DMS153 treated with DMSO at 0.1 percent for 48 hours (cell line): ENCODE results near the gene CMPK1.

Source experiments
- DNase-seq: peaks from one replicate; lab custom pipeline; 2025; ENCODE audit not compliant: unreplicated experiment; lab: John Stamatoyannopoulos, UW

The CMPK1 gene

DNA sequence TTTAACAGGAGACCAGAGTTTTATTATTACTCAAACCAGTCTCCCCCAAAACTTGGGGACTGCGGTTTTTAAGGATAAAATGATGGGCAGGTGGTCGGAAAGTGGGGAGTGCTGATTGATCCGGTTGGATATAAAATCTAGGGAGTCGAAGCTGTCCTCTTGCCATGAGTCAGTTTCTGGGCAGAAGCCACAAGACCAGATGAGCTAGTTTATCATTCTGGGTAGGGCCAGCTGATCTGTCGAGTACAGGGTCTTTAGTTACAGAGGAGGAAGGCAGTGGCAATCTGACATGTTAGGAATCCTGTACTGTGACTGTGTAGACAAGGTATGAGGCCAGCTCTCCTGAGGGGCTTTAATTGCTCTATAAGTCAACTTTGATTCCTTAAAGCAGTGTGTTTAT lies 59.6 kb downstream of the CMPK1 start:
- no peak for DNase-seq

GRCh38 chr1:47395433-47395832 lies 61.8 kb downstream of the CMPK1 start:
- no peak for DNase-seq

DNA sequence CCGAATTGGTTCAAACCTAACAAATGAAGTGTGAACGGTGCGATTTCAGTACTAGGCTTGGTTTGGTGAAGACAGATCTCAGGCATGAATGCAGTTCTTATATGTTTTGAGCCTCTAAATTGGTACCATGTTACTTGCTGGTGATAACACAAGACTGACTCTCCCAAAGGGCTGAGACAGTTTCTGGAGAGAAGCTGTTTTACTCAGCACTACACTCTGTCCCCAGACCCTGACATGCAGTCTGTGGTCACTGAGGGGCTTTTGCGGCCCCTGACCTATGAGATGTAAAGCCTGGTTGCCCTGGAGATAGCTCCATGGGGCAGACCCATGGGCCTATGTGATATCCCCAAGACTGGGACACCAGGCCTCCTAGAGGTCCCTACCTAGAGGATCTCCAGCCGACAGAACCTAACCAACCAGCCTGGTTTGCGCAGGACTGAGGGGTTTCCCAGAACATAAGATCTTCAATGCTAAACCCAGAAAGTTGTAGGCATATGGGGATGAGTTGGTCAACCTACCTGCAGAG lies 63.1 kb downstream of the CMPK1 start:
- DNase-seq, result no peak

DNA sequence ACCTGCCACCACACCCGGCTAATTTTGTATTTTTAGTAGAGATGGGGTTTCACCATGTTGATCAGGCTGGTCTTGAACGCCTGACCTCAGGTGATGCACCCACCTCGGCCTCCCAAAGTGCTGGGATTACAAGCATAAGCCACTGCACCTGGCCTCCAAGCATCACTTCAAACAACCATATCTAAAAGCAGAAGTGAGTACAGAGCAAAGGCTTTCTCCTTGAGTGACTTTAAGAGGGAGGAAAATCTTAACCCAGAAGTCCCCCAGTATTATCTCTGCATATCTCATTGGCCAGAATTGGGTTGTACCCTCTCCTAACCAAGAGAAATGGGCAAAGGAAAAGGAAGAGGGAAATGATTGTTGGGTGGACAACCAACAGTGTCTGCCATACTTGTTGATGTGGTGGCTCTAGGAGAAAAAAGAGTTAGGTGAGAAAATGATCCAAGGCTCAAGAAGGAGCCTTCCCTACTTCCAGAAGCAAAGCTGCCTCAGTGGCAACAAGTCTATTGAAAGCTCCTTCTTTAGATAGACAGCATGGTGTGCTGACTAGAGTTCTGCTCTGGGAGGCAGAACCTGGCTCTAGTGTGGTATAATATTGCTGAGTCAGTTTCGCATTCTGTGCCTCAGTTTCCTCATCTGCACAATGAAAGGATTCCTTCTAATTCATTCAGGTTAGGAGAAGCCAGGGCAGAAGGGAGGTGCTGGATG lies 65.7 kb downstream of the CMPK1 start:
- no peak for DNase-seq

GRCh38 chr1:47399846-47400155 lies 66.2 kb downstream of the CMPK1 start:
- DNase-seq, result no peak

DNA sequence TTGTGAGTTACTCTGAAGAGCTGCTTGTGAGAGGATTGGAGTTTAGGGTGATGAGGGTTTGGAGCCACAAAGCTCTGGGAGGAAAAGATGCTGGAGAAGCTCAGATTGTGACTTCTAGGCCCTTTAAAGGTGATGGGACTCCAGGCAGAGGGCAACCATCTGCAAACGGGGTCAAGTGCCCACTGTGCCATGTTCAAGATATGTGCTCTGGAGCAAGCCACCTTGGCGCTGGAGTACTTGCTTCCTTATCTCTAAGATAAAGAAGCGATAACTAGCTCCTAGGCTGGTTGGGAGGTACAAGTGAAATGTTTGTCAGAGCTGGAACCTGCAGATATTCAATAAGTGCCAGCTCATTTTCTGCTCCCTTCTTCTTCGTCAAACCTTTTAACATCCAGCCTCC lies 68.2 kb downstream of the CMPK1 start:
- DNase-seq, result no peak

- no peak for DNase-seq
Observed at GRCh38 chr1:47402591-47402990, 69.0 kb downstream of the CMPK1 start.

GRCh38 chr1:47403321-47403910 lies 69.8 kb downstream of the CMPK1 start:
- DNase-seq, result no peak

DNA sequence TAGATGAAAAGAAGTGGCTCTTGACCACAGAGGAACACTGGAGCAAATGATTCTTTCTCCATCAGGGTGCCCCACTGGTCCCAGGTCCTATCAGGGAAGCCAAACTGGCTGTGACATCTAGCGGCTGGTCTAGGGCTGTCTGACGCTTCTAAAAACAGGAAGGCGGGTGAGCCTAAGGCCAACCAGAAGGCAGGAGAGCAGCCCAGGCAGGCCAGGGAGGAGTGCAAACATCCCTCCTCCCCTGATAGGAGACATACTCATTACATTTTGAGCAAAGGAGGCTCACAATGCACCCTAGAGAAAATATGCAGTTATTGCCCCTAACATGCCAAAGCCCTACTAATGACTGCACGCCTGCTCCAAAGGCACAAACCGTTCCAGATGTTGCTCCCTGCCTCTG lies 72.1 kb downstream of the CMPK1 start:
- no peak for DNase-seq

- no peak for DNase-seq
Observed at GRCh38 chr1:47406966-47407365, 73.4 kb downstream of the CMPK1 start.

GRCh38 chr1:47407481-47407880 lies 73.9 kb downstream of the CMPK1 start:
- DNase-seq, result no peak

DNA sequence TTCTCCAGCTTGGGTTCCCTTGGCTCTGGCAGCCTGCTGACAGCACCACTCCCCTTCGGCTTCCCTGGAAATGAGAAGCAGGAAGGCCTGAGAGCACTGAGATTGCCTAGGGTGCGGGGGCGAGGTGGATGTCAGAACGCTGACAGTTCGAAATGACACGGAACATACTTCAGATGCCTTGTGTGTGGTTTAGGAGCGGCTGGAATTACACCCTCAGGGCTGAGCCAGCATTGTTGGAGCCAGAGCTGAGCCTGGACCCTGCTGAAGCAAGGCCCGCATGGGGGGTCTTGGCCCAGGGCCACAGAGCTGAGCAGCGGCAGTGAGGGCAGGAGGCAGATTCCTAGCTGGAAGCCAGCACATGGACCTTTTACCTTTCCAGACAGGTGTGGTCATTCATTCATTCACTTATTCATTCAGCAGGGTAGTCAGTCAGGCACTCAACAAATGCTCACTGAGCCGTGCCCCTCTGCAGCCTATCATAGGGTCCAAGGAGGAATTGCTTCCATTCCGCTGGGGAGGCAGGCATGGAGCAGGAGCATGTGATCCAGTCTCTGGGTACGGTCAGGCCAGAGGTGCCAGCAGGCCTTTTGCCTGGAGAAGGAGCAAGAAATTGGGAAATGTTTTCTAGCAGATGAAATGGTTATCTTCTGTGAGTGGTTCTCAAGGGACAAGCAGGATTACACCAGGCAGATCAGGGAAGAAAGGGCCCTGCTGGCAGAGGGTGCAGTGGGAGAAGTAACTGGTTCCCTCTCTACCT lies 75.9 kb downstream of the CMPK1 start:
- DNase-seq, result no peak

GRCh38 chr1:47410068-47410455 lies 76.5 kb downstream of the CMPK1 start:
- no peak for DNase-seq

DNA sequence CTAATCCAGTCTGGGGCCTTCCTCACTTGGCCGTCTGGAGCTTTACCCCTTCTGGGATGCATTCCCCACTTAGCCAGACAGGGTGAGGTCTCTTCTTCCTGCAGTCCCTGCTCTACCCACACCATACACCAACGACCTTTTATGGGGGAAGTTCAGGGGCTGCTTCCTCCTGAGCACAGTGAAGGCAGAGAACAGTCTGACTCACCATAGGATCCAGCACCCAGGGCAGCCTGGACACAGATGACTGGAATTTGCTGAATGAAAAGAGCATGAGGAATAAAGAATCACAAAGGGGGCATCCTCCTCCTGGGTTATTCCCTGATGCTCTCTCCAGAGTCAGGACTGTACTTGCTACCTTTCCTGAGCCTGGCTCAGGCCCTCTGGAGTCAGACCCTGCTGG lies 77.8 kb downstream of the CMPK1 start:
- DNase-seq, result no peak

DNA sequence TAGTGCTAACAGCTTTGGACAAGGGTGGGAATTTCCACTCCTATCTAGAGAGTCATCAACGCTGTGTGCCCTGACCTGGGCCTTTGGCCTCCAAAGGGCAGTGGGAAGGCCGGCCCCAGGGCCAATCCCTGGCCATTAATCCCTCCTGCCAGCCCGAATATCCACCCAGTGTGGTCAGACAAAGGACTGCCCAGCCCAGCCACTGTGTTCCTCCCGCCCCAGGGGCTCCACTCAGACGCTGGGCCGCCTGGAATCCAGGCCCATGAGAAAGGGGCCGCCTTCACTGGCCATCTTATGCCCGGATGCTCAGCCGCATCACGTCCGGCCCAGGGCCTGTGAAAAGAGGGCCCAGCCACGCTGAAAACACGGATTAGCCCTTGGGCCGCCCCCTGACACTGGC lies 78.8 kb downstream of the CMPK1 start:
- DNase-seq, result no peak

GRCh38 chr1:47415728-47416318 lies 82.2 kb downstream of the CMPK1 start, which contains the start of gene FOXE3:
Gene FOXE3, plus strand, starts transcription at chr1:47416285. Its CDS starts 31 bp downstream, at chr1:47416316.
- DNase-seq, result no peak

- peak; percentile 37 for DNase-seq
Observed at GRCh38 chr1:47416319-47417169, 83.0 kb downstream of the CMPK1 start.

DNA sequence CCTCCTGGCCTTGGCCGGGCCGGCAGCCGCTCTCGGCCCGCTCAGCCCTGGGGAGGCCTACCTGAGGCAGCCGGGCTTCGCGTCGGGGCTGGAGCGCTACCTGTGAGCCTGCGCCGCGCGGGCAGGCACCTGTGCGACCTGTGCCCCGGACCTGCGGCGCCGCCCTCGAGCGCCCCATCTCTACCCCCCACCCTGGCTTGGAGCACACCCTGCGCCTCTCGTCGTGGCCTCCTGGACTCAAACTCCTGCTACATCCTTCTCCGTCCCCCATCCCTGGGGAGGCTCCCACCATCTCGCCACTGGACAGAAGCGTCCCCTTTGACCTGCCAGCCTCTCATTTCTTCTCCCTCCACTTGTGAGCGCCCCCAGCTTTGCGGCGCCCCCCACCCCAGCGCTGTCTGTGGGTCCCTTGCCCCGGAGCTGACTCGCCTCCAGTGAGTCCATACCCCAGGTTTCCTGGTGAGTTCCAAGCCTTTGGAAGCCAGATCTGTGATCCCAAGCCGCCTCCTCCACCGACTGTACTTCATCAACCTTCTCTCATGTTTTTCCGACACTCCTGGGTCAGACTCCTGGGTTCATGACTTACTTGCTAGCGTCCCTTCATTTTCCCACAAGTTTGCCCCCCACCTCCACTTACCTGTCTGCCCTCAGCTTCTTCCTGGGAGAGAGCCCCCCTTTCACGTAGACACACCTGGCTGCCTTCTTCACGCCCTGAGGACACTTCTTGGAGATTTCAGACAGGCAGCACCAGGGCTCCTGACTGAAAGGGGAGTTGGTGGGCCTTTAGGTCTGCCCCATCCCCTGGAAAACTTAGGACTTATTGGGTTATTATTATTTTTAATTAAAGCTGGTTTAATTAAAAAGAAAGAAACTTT lies 83.8 kb downstream of the CMPK1 start:
- no peak for DNase-seq

- DNase-seq, result no peak
Observed at GRCh38 chr1:47418122-47418521, 84.5 kb downstream of the CMPK1 start.
